Upper lobe of left lung (tissue), 6 donors: Measurements from ENCODE around the gene DDIT4. TPM values are rescaled to one million over a fixed set of nuclear protein-coding genes. Genes with fewer than 3 reads are reported as not detected.
A peak's percentile ranks its signal among the peaks of the same experiment; 100 is the strongest.
"Not testable (repeated sequence)": the region's sequence is repeated elsewhere in the genome, so short reads cannot be mapped to it uniquely, and the experiment has no call there.

ENCODE experiments used
- ATAC-seq, 2 donors: fragments of 200-7000 bp; cut with Tn5 transposase; one replicate each; pipeline ENCODE4 v1.9.1; 2022; ENCODE audit warnings: mild to moderate bottlenecking in 2 of 2, moderate library complexity in 2 of 2; ENCODE audit not compliant: low FRiP score in 2 of 2
- DNase-seq, 2 donors: peaks; one replicate each; pipeline ENCODE4 v3.0.0-alpha.2; 2019 to 2020
- H3K27ac ChIP-seq, 4 donors: fragments of 200-600 bp; sonication (generic); one replicate each; pipeline ENCODE4 v1.5.1; 2016 to 2019
- H3K27me3 ChIP-seq, 4 donors: fragments of 200-600 bp; sonication (generic); one replicate each; pipeline ENCODE4 v1.5.1; 2017 to 2019
- H3K36me3 ChIP-seq, 4 donors: fragments of 200-600 bp; sonication (generic); one replicate each; pipeline ENCODE4 v1.5.1; 2016 to 2019
- H3K4me1 ChIP-seq, 4 donors: fragments of 200-600 bp; sonication (generic); one replicate each; pipeline ENCODE4 v1.5.1; 2018 to 2019
- H3K4me3 ChIP-seq, 4 donors: fragments of 200-600 bp; sonication (generic); one replicate each; pipeline ENCODE4 v1.5.1; 2017 to 2019; ENCODE audit warnings: mild to moderate bottlenecking in 2 of 4, moderate library complexity in 1 of 4
- H3K9me3 ChIP-seq, 4 donors: fragments of 200-600 bp; sonication (generic); one replicate each; pipeline ENCODE4 v1.5.1; 2018 to 2019
- CTCF ChIP-seq, 6 experiments: fragments of 450-650 bp in 4 of 6; fragments of 200-600 bp in 2 of 6; sonication (generic) in 2 of 6; IDR thresholded peaks; one replicate each; pipeline ENCODE4 v1.5.1; 2016 to 2019; ENCODE audit warnings: antibody characterized with exemption in 6 of 6
- EP300 ChIP-seq, 4 donors: sonication (generic); formaldehyde crosslinking; IDR thresholded peaks; one replicate each; pipeline ENCODE4 v1.5.1; 2017; ENCODE audit warnings: antibody characterized with exemption in 4 of 4, control low read depth in 2 of 4
- POLR2A ChIP-seq, 4 donors: fragments of 450-650 bp; IDR thresholded peaks; one replicate each; pipeline ENCODE4 v1.5.1; 2016 to 2017; ENCODE audit warnings: antibody characterized with exemption in 4 of 4, mild to moderate bottlenecking in 2 of 4
- POLR2AphosphoS5 ChIP-seq, 2 donors: sonication (generic); formaldehyde crosslinking; IDR thresholded peaks; one replicate each; pipeline ENCODE4 v1.5.1; 2017; ENCODE audit warnings: antibody characterized with exemption in 2 of 2
- WGBS, 2 donors: methylation state at CpG; one replicate each; pipeline ENCODE4 v1.1.5; 2017 to 2018; 5-methylcytosine and 5-hydroxymethylcytosine counted together
- total RNA-seq, 6 donors: library from RNA; depleted of rRNA in 4 of 6; stranded (reverse); fragments of >200 nt in 4 of 6; gene quantifications; one replicate each; pipeline versions ENCODE4 v1.1.0 to v1.2.1, GENCODE V29; 2016 to 2021
- donor health status: DM: no; HTN: no; CAD: no; lungs with moderate emphysema.
- donor health status: DM: no; HTN: yes; CAD: no; lungs with severe emphysema.

Gene DDIT4
- total RNA-seq, 6 donors from 2014 or later, result 81.0 to 218 (median 151) TPM

- no peaks in the 10 kb centered on the region for H3K36me3 ChIP-seq
- ATAC-seq (peak; percentile 54 to 72), DNase-seq (peak in 1 of 2 donors; percentile 65)
- H3K4me1 ChIP-seq, result peaks cover 75 to 78% (median 77%) of the 10 kb centered on the region in 4 donors
- TF ChIP-seq POLR2A (IDR thresholded peaks at IDR 0.05), result no peak
- TF ChIP-seq CTCF (IDR thresholded peaks at IDR 0.05), result peak in 4 of 6 experiments; percentile 15 to 54 (median 28)
- TF ChIP-seq POLR2AphosphoS5 (IDR thresholded peaks at IDR 0.05), result peak; percentile 81 to 92
- TF ChIP-seq EP300 (IDR thresholded peaks at IDR 0.05), result peak in 2 of 4 donors; percentile 83 to 91
- 45 to 64% methylated on average over 11 of the region's 11 CpGs for WGBS, 2 donors
- no peaks in the 10 kb centered on the region for H3K27me3 ChIP-seq
- peak overlapping the region; percentile 66 to 94 (median 88) for H3K27ac ChIP-seq
- H3K9me3 ChIP-seq, result no peaks in the 10 kb centered on the region
- no peak overlapping the region for H3K4me3 ChIP-seq
Measured at GRCh38 chr10:72243822-72244437, 29.8 kb upstream of the DDIT4 start.

- ATAC-seq, result no peak
- WGBS, 2 donors, result 75 to 78% methylated on average over 5 of the region's 5 CpGs
- no peaks in the 10 kb centered on the region for H3K27me3 ChIP-seq
Measured at GRCh38 chr10:72244573-72245038, 29.1 kb upstream of the DDIT4 start.

GRCh38 chr10:72245949-72246525 is 27.7 kb upstream of the DDIT4 start:
- TF ChIP-seq EP300 (IDR thresholded peaks at IDR 0.05) (no peak), CTCF (IDR thresholded peaks at IDR 0.05) (no peak), POLR2A (IDR thresholded peaks at IDR 0.05) (no peak), POLR2AphosphoS5 (IDR thresholded peaks at IDR 0.05) (no peak)
- DNase-seq (no peak), ATAC-seq (no peak)
- H3K36me3 ChIP-seq, result no peaks in the 10 kb centered on the region
- H3K27me3 ChIP-seq, result no peaks in the 10 kb centered on the region
- H3K27ac ChIP-seq, result peak overlapping the region; percentile 21 to 94 (median 88)
- H3K4me3 ChIP-seq, result no peak overlapping the region
- H3K9me3 ChIP-seq, result no peaks in the 10 kb centered on the region
- peaks cover 96 to 97% (median 97%) of the 10 kb centered on the region in 4 donors for H3K4me1 ChIP-seq
- WGBS, 2 donors, result 19 to 21% methylated on average over 3 of the region's 3 CpGs

More at GRCh38 chr10:72244573-72245038, 29.1 kb upstream of the DDIT4 start:
- Histone ChIP-seq H3K4me1 (peaks cover 82 to 84% (median 84%) of the 10 kb centered on the region in 4 donors), H3K4me3 (no peak overlapping the region), H3K27ac (peak overlapping the region; percentile 60 to 94 (median 88)), H3K9me3 (no peaks in the 10 kb centered on the region), H3K36me3 (no peaks in the 10 kb centered on the region)
- no peak for TF ChIP-seq POLR2A (IDR thresholded peaks at IDR 0.05)
- TF ChIP-seq POLR2AphosphoS5 (IDR thresholded peaks at IDR 0.05), result no peak
- TF ChIP-seq CTCF (IDR thresholded peaks at IDR 0.05), result no peak
- no peak for TF ChIP-seq EP300 (IDR thresholded peaks at IDR 0.05)
- no peak for DNase-seq

GRCh38 chr10:72248468-72249151 is 25.1 kb upstream of the DDIT4 start:
- no peaks in the 10 kb centered on the region for H3K9me3 ChIP-seq
- 12 to 14% methylated on average over 10 of the region's 10 CpGs for whole genome bisulfite sequencing, 2 donors
- no peaks in the 10 kb centered on the region for H3K36me3 ChIP-seq
- peak overlapping the region in 2 of 4 donors; percentile 17 to 27 for H3K4me3 ChIP-seq
- no peaks in the 10 kb centered on the region for H3K27me3 ChIP-seq
- H3K27ac ChIP-seq, result peak overlapping the region; percentile 88 to 94 (median 90)
- ATAC-seq, result peak; percentile 89 to 94
- peak; percentile 74 to 94 for DNase-seq
- peak in 3 of 6 experiments; percentile 4 to 25 (median 4) for TF ChIP-seq CTCF (IDR thresholded peaks at IDR 0.05)
- peak; percentile 70 to 99 (median 86) for TF ChIP-seq EP300 (IDR thresholded peaks at IDR 0.05)
- TF ChIP-seq POLR2AphosphoS5 (IDR thresholded peaks at IDR 0.05), result peak; percentile 73 to 95
- TF ChIP-seq POLR2A (IDR thresholded peaks at IDR 0.05), result peak in 2 of 4 donors; percentile 48 to 64
- H3K4me1 ChIP-seq, result peaks cover 80 to 96% (median 91%) of the 10 kb centered on the region in 4 donors

DNA sequence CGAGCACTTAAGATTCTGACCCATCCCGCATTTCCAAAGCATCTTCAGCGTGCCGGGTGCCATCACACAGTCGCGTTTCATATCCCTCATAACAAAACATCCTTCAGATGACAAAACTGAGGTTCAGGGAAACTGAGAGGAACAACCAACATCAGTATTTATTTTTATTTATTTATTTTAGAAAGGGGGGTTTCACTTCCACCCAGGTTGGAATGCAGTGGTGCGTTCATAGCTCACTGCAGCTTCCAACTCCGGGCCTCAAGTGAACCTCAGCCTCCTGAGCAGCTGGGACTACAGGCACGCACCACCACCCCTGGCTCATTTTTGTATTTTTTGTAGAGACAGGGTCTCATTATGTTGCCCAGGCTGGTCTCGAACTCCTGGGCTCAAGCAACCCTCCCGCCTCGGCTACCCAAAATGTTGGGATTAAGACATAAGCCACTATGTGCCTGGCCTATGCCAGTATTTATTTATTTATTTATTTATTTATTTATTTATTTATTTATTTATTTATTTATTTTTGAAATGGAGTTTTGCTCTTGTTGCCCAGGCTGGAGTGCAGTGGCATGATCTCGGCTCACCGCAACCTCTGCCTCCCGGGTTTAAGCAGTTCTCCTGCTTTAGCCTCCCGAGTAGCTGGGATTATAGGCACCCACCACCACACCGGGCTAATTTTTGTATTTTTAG is 24.4 kb upstream of the DDIT4 start:
- Histone ChIP-seq H3K4me1 (peaks cover 80 to 96% (median 91%) of the 10 kb centered on the region in 4 donors), H3K27ac (peak overlapping the region; percentile 88 to 94 (median 90))
- H3K36me3 ChIP-seq, H3K27me3 ChIP-seq, H3K9me3 ChIP-seq, H3K4me3 ChIP-seq, ATAC-seq, DNase-seq: not testable (repeated sequence)
- WGBS, 2 donors, result 83 to 85% methylated on average over 17 of the region's 17 CpGs
